Measurements from ENCODE around the gene ARHGAP6.

Gene ARHGAP6

DNA sequence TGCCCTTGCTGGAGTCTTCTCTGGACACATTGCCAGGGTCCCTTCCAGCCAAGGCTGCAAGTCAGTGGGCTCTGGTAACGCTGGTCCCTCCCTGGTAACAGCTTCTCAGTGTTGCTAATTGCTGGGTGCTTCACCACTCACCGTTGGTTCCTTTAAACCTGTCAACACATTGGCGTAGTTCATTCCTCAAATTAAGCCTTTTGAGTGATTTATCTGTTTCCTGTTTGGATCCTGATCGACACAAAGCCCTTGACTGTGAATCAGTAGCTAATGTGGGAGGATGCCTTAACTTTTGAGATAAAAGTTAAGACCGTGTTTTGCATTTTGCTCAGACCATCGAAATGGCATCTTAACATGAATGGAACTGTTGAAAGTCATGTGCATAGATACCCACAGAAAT, 246.6 kb downstream of the ARHGAP6 start:
- no peak overlapping the region for H3K4me3 ChIP-seq (ENCODE audit: low read length)
- no peak overlapping the region for H3K27ac ChIP-seq (ENCODE audit: low read length)
- H3K79me2 ChIP-seq (ENCODE audit: low read length), result peaks cover 85% of the 10 kb centered on the region
- H3K4me2 ChIP-seq (ENCODE audit: low read depth, low read length), result no peak overlapping the region
- no peak overlapping the region for H3K9ac ChIP-seq (ENCODE audit: low read length)
- H3F3A ChIP-seq (ENCODE audit: insufficient read depth, low read length), result peaks cover 7% of the 10 kb centered on the region
- no peaks in the 10 kb centered on the region for H3K27me3 ChIP-seq (replicated peaks; ENCODE audit: insufficient read depth, low read length)
- TF ChIP-seq EZH2 (optimal IDR thresholded peaks at IDR 0.05; ENCODE audit: low read depth, low read length), result no peak
- TF ChIP-seq, protein P1, sequence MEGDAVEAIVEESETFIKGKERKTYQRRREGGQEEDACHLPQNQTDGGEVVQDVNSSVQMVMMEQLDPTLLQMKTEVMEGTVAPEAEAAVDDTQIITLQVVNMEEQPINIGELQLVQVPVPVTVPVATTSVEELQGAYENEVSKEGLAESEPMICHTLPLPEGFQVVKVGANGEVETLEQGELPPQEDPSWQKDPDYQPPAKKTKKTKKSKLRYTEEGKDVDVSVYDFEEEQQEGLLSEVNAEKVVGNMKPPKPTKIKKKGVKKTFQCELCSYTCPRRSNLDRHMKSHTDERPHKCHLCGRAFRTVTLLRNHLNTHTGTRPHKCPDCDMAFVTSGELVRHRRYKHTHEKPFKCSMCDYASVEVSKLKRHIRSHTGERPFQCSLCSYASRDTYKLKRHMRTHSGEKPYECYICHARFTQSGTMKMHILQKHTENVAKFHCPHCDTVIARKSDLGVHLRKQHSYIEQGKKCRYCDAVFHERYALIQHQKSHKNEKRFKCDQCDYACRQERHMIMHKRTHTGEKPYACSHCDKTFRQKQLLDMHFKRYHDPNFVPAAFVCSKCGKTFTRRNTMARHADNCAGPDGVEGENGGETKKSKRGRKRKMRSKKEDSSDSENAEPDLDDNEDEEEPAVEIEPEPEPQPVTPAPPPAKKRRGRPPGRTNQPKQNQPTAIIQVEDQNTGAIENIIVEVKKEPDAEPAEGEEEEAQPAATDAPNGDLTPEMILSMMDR (IDR thresholded peaks at IDR 0.05; ENCODE audit: low read length), result no peak
- no peaks in the 10 kb centered on the region for H3K9me2 ChIP-seq (replicated peaks; ENCODE audit: insufficient read depth, low read length)
- H2AFZ ChIP-seq (ENCODE audit: low read length), result no peak overlapping the region
- DNase-seq, result no peak
- H3K4me1 ChIP-seq (ENCODE audit: low read length), result peaks cover 35% of the 10 kb centered on the region
- no peaks in the 10 kb centered on the region for H4K20me1 ChIP-seq (ENCODE audit: insufficient read depth, low read length)
- no peaks in the 10 kb centered on the region for H3K36me3 ChIP-seq (replicated peaks; ENCODE audit: insufficient read depth, low read length)
- no peaks in the 10 kb centered on the region for H3K9me3 ChIP-seq (replicated peaks; ENCODE audit: insufficient read depth, low read length)

DNA sequence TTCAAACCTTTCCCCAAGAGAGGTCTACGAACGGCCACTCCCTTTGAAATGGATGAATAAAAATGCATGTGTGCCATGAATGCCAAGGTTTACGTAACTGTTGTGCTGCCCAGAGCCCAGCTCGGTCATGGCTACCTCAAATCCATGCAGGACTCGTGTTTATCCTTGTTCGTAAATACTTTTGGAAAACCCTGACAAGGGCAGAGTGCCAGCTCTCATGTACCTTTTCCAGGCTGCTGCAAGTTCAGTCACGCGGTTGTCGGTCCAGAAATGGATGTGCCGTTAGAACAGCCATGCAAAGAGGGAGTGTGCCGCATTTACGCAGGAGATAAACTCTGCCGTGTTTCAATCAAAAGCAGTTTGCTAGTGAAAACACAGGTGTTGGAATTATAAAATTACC, 249.1 kb downstream of the ARHGAP6 start:
- H4K20me1 ChIP-seq (ENCODE audit: insufficient read depth, low read length), result no peaks in the 10 kb centered on the region
- H2AFZ ChIP-seq (ENCODE audit: low read length), result no peak overlapping the region
- H3K36me3 ChIP-seq (replicated peaks; ENCODE audit: insufficient read depth, low read length), result no peaks in the 10 kb centered on the region
- no peak overlapping the region for H3K27ac ChIP-seq (ENCODE audit: low read length)
- H3F3A ChIP-seq (ENCODE audit: insufficient read depth, low read length), result no peaks in the 10 kb centered on the region
- TF ChIP-seq EZH2phosphoT487 (IDR thresholded peaks at IDR 0.05; ENCODE audit: low read length) (no peak), EZH2 (optimal IDR thresholded peaks at IDR 0.05; ENCODE audit: low read depth, low read length) (no peak)
- TF ChIP-seq, protein P1 (IDR thresholded peaks at IDR 0.05; ENCODE audit: low read length), result no peak
- no peak overlapping the region for H3K9ac ChIP-seq (ENCODE audit: low read length)
- no peaks in the 10 kb centered on the region for H3K9me2 ChIP-seq (replicated peaks; ENCODE audit: insufficient read depth, low read length)
- DNase-seq, result no peak
- no peaks in the 10 kb centered on the region for H3K27me3 ChIP-seq (replicated peaks; ENCODE audit: insufficient read depth, low read length)
- no peak overlapping the region for H3K4me2 ChIP-seq (ENCODE audit: low read depth, low read length)
- H3K4me3 ChIP-seq (ENCODE audit: low read length), result no peak overlapping the region
- H3K79me2 ChIP-seq (ENCODE audit: low read length), result peaks cover 93% of the 10 kb centered on the region
- no peaks in the 10 kb centered on the region for H3K9me3 ChIP-seq (replicated peaks; ENCODE audit: insufficient read depth, low read length)
- peaks cover 14% of the 10 kb centered on the region for H3K4me1 ChIP-seq (ENCODE audit: low read length)

DNA sequence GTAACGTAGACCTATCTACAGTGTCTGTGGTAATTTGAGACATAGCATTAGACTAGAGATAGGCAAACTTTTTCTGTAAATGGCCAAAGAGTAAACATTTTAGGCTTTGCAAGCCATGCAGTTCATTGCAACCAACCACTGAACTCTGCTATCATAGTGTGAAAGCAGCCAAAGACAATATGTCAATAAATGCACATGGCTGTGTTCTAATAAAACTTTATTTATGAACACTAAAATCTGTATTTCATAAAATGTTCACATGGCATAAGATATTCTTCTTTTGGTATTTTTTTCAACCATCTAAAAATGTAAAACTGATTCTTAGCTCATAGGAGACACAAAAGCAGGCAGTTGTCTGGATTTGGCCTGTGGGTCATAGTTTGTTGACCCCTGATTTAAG, 251.6 kb downstream of the ARHGAP6 start:
- no peak overlapping the region for H3K4me3 ChIP-seq (ENCODE audit: low read length)
- H3K9me2 ChIP-seq (replicated peaks; ENCODE audit: insufficient read depth, low read length), result no peaks in the 10 kb centered on the region
- no peaks in the 10 kb centered on the region for H3F3A ChIP-seq (ENCODE audit: insufficient read depth, low read length)
- H3K4me2 ChIP-seq (ENCODE audit: low read depth, low read length), result no peak overlapping the region
- H3K27me3 ChIP-seq (replicated peaks; ENCODE audit: insufficient read depth, low read length), result no peaks in the 10 kb centered on the region
- H3K9ac ChIP-seq (ENCODE audit: low read length), result no peak overlapping the region
- no peak overlapping the region for H3K27ac ChIP-seq (ENCODE audit: low read length)
- no peaks in the 10 kb centered on the region for H3K9me3 ChIP-seq (replicated peaks; ENCODE audit: insufficient read depth, low read length)
- no peak overlapping the region for H2AFZ ChIP-seq (ENCODE audit: low read length)
- TF ChIP-seq, protein P1 (IDR thresholded peaks at IDR 0.05; ENCODE audit: low read length), result no peak
- TF ChIP-seq EZH2 (optimal IDR thresholded peaks at IDR 0.05; ENCODE audit: low read depth, low read length), result no peak
- no peak for TF ChIP-seq EZH2phosphoT487 (IDR thresholded peaks at IDR 0.05; ENCODE audit: low read length)
- no peak for DNase-seq
- H3K79me2 ChIP-seq (ENCODE audit: low read length), result peaks cover 91% of the 10 kb centered on the region
- H4K20me1 ChIP-seq (ENCODE audit: insufficient read depth, low read length), result no peaks in the 10 kb centered on the region
- no peaks in the 10 kb centered on the region for H3K4me1 ChIP-seq (ENCODE audit: low read length)
- H3K36me3 ChIP-seq (replicated peaks; ENCODE audit: insufficient read depth, low read length), result no peaks in the 10 kb centered on the region
